Neural progenitor cell (in vitro differentiated cells): Measurements from ENCODE around the gene TTC6. TPM values are rescaled to one million over a fixed set of nuclear protein-coding genes. Genes with fewer than 3 reads are reported as not detected.

Experiments
- DNase-seq: peaks from one replicate; pipeline ENCODE4 v3.0.0-alpha.2; 2016; ENCODE audit warnings: low spot score
- H2AFZ ChIP-seq: fragments of 200-600 bp; sonication (generic); replicated peaks from 2 replicates; pipeline ENCODE4 v1.6.1; 2016; ENCODE audit warnings: antibody characterized with exemption
- H3F3A ChIP-seq: fragments of 200-600 bp; sonication (generic); 2 replicates; pipeline ENCODE4 v1.6.1; 2016; ENCODE audit warnings: antibody characterized with exemption, low read depth
- H3K27ac ChIP-seq: fragments of 200-600 bp; sonication (generic); 2 replicates; pipeline ENCODE4 v1.5.1; 2016; ENCODE audit warnings: mild to moderate bottlenecking
- H3K27me3 ChIP-seq: fragments of 200-600 bp; sonication (generic); 2 replicates; pipeline ENCODE4 v1.6.1; 2016; ENCODE audit warnings: mild to moderate bottlenecking, moderate library complexity
- H3K36me3 ChIP-seq: fragments of 200-600 bp; sonication (generic); 2 replicates; pipeline ENCODE4 v1.5.1; 2016
- H3K4me1 ChIP-seq: fragments of 200-600 bp; sonication (generic); 2 replicates; pipeline ENCODE4 v1.6.1; 2016; ENCODE audit warnings: mixed run types
- H3K4me2 ChIP-seq: fragments of 200-600 bp; sonication (generic); 2 replicates; pipeline ENCODE4 v1.6.1; 2016
- H3K4me3 ChIP-seq: fragments of 200-600 bp; sonication (generic); 2 replicates; pipeline ENCODE4 v1.5.1; 2016
- H3K79me2 ChIP-seq: fragments of 200-600 bp; sonication (generic); 2 replicates; pipeline ENCODE4 v1.6.1; 2016; ENCODE audit warnings: low read depth
- H3K9ac ChIP-seq: fragments of 200-600 bp; sonication (generic); 2 replicates; pipeline ENCODE4 v1.6.1; 2016
- H3K9me3 ChIP-seq: fragments of 200-600 bp; sonication (generic); 2 replicates; pipeline ENCODE4 v1.5.1; 2016; ENCODE audit warnings: low read depth
- H4K20me1 ChIP-seq: fragments of 200-600 bp; sonication (generic); 2 replicates; pipeline ENCODE4 v1.6.1; 2016; ENCODE audit warnings: low read depth
- H3K27ac Mint-ChIP-seq: 3 replicates; pipeline ENCODE4 v1.8.0; 2021; ENCODE audit warnings: mixed read lengths
- H3K27me3 Mint-ChIP-seq: 2 replicates; pipeline ENCODE4 v1.8.0; 2022; ENCODE audit warnings: low read depth, mild to moderate bottlenecking, inconsistent platforms, moderate library complexity, mixed read lengths; ENCODE audit not compliant: insufficient read depth
- H3K36me3 Mint-ChIP-seq: 3 replicates; pipeline ENCODE4 v1.8.0; 2021; ENCODE audit warnings: mixed read lengths
- H3K4me1 Mint-ChIP-seq: 3 replicates; pipeline ENCODE4 v1.8.0; 2021; ENCODE audit warnings: mixed read lengths
- H3K4me3 Mint-ChIP-seq: 3 replicates; pipeline ENCODE4 v1.8.0; 2021; ENCODE audit warnings: mild to moderate bottlenecking, moderate library complexity, mixed read lengths
- H3K9me3 Mint-ChIP-seq: 3 replicates; pipeline ENCODE4 v1.8.0; 2020; ENCODE audit warnings: mixed read lengths
- CTCF ChIP-seq: fragments of 200-600 bp; sonication (generic); IDR thresholded peaks from 2 replicates; pipeline ENCODE4 v1.5.1; 2017; ENCODE audit warnings: antibody characterized with exemption, mild to moderate bottlenecking
- EZH2 ChIP-seq: fragments of 200-600 bp; sonication (generic); IDR thresholded peaks from 2 replicates; pipeline ENCODE4 v1.6.1; 2017; ENCODE audit warnings: antibody characterized with exemption, mild to moderate bottlenecking, moderate library complexity
- EZH2phosphoT487 ChIP-seq: fragments of 200-600 bp; sonication (generic); IDR thresholded peaks from 2 replicates; pipeline ENCODE4 v1.6.1; 2017; ENCODE audit warnings: antibody characterized with exemption
- total RNA-seq: library from RNA; depleted of rRNA; stranded (reverse); fragments of >200 nt; gene quantifications from 2 replicates; pipeline ENCODE4 v1.2.3, GENCODE V29; 2015; ENCODE audit warnings: low replicate concordance

Gene TTC6
- total RNA-seq, 1 donor from 2014 or later: 2.6 TPM

GRCh38 chr14:37622231-37622923, 26.9 kb downstream of the TTC6 start:
- Histone ChIP-seq H3K36me3 (no peaks in the 10 kb centered on the region), H3K9ac (no peak overlapping the region)

DNA sequence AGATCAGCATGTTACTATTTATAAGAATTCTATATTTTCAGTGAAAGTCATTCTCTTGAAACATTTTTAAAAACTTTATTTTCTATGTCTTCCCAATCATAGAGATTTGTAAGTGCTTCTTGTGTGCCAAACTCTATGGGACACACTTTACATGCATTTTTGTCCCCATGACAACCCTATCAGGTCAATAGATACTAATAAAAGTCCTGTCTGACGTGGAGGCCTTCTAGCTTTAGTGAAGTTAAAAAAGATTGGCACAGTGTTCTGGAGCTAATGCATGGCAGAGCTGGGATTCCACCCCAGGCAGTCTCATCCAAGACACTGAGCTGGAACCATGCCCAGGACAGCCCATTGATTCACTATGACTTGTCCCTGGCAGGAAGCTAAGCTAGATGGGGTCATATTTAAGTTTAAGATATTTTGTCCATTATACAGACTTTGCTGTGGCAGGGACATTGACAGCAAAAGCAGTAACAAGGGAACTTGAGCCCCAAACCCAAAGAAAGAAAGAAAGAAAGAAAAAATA, 28.1 kb downstream of the TTC6 start:
- no peak for DNase-seq
- peaks cover 6% of the 10 kb centered on the region for H3K4me1 Mint-ChIP-seq
- H3K9me3 ChIP-seq: no peaks in the 10 kb centered on the region
- H3K27ac ChIP-seq: no peak overlapping the region
- H3K4me3 ChIP-seq: no peak overlapping the region
- no peak for TF ChIP-seq EZH2
- no peak overlapping the region for H3K4me3 Mint-ChIP-seq
- no peaks in the 10 kb centered on the region for H3K4me1 ChIP-seq
- H3F3A ChIP-seq: peaks cover 5% of the 10 kb centered on the region
- H4K20me1 ChIP-seq: no peaks in the 10 kb centered on the region
- H3K36me3 ChIP-seq: no peaks in the 10 kb centered on the region
- H3K9ac ChIP-seq: no peak overlapping the region
- peaks cover 70% of the 10 kb centered on the region for H3K27me3 ChIP-seq
- H2AFZ ChIP-seq: no peak overlapping the region
- no peak overlapping the region for H3K27ac Mint-ChIP-seq
- peaks cover 16% of the 10 kb centered on the region for H3K27me3 Mint-ChIP-seq
- H3K79me2 ChIP-seq: no peaks in the 10 kb centered on the region
- H3K9me3 Mint-ChIP-seq: peaks cover 5% of the 10 kb centered on the region
- H3K4me2 ChIP-seq: no peak overlapping the region
- no peaks in the 10 kb centered on the region for H3K36me3 Mint-ChIP-seq

More at GRCh38 chr14:37622231-37622923, 26.9 kb downstream of the TTC6 start:
- DNase-seq: peak; percentile 76
- Histone ChIP-seq H3K27me3 (peaks cover 70% of the 10 kb centered on the region), H3K27ac (no peak overlapping the region), H3K4me3 (peak overlapping the region; percentile 42), H3K9me3 (no peaks in the 10 kb centered on the region), H4K20me1 (no peaks in the 10 kb centered on the region), H3K4me2 (peak overlapping the region; percentile 82), H3F3A (peaks cover 5% of the 10 kb centered on the region), H3K79me2 (no peaks in the 10 kb centered on the region), H3K4me1 (no peaks in the 10 kb centered on the region), H2AFZ (peak overlapping the region; percentile 98)
- Mint-ChIP-seq H3K27ac (no peak overlapping the region), H3K4me1 (peaks cover 6% of the 10 kb centered on the region), H3K4me3 (peak overlapping the region; percentile 13), H3K9me3 (no peaks in the 10 kb centered on the region), H3K27me3 (peaks cover 16% of the 10 kb centered on the region), H3K36me3 (no peaks in the 10 kb centered on the region)
- TF ChIP-seq CTCF (peak; percentile 24), EZH2 (peak; percentile 90), EZH2phosphoT487 (peak; percentile 88)

GRCh38 chr14:37623971-37624370, 28.5 kb downstream of the TTC6 start:
- no peak for TF ChIP-seq EZH2
- TF ChIP-seq CTCF: no peak
- no peak for TF ChIP-seq EZH2phosphoT487
- peaks cover 16% of the 10 kb centered on the region for H3K27me3 Mint-ChIP-seq

More at GRCh38 chr14:37623971-37624370, 28.5 kb downstream of the TTC6 start:
- H2AFZ ChIP-seq: no peak overlapping the region
- H3K4me1 ChIP-seq: no peaks in the 10 kb centered on the region
- peaks cover 5% of the 10 kb centered on the region for H3F3A ChIP-seq
- H3K36me3 Mint-ChIP-seq: no peaks in the 10 kb centered on the region
- no peak overlapping the region for H3K9ac ChIP-seq
- no peaks in the 10 kb centered on the region for H3K36me3 ChIP-seq
- H3K27me3 ChIP-seq: peaks cover 70% of the 10 kb centered on the region
- H3K79me2 ChIP-seq: no peaks in the 10 kb centered on the region
- no peak overlapping the region for H3K27ac ChIP-seq
- no peaks in the 10 kb centered on the region for H4K20me1 ChIP-seq
- H3K27ac Mint-ChIP-seq: no peak overlapping the region
- H3K4me3 ChIP-seq: no peak overlapping the region
- peaks cover 9% of the 10 kb centered on the region for H3K9me3 Mint-ChIP-seq
- no peak overlapping the region for H3K4me2 ChIP-seq
- H3K9me3 ChIP-seq: no peaks in the 10 kb centered on the region
- no peak for DNase-seq
- peaks cover 6% of the 10 kb centered on the region for H3K4me1 Mint-ChIP-seq
- H3K4me3 Mint-ChIP-seq: no peak overlapping the region
